Sigmoid colon (tissue), 4 donors: Measurements from ENCODE around the gene IGSF21.

Experiments
- EP300 ChIP-seq, 4 donors: sonication (generic); formaldehyde crosslinking; IDR thresholded peaks; one replicate each; pipeline ENCODE4 v1.6.1; 2017; ENCODE audit warnings: antibody characterized with exemption in 4 of 4
- POLR2A ChIP-seq, 2 donors: fragments of 450-650 bp; IDR thresholded peaks; one replicate each; pipeline ENCODE4 v1.6.1; 2016; ENCODE audit warnings: antibody characterized with exemption in 2 of 2, mild to moderate bottlenecking in 2 of 2, moderate library complexity in 2 of 2
- POLR2AphosphoS5 ChIP-seq, 4 donors: sonication (generic); formaldehyde crosslinking; IDR thresholded peaks; one replicate each; pipeline ENCODE4 v1.6.1; 2017; ENCODE audit warnings: antibody characterized with exemption in 4 of 4
- TF ChIP-seq, protein P1 (sequence below), 4 experiments: fragments of 450-650 bp in 3 of 4; fragments of 200-600 bp in 1 of 4; IDR thresholded peaks; one replicate each; pipeline ENCODE4 v1.5.1; 2016 to 2019; ENCODE audit warnings: antibody characterized with exemption in 4 of 4, mild to moderate bottlenecking in 3 of 4, moderate library complexity in 2 of 4

- TF ChIP-seq, protein P1, sequence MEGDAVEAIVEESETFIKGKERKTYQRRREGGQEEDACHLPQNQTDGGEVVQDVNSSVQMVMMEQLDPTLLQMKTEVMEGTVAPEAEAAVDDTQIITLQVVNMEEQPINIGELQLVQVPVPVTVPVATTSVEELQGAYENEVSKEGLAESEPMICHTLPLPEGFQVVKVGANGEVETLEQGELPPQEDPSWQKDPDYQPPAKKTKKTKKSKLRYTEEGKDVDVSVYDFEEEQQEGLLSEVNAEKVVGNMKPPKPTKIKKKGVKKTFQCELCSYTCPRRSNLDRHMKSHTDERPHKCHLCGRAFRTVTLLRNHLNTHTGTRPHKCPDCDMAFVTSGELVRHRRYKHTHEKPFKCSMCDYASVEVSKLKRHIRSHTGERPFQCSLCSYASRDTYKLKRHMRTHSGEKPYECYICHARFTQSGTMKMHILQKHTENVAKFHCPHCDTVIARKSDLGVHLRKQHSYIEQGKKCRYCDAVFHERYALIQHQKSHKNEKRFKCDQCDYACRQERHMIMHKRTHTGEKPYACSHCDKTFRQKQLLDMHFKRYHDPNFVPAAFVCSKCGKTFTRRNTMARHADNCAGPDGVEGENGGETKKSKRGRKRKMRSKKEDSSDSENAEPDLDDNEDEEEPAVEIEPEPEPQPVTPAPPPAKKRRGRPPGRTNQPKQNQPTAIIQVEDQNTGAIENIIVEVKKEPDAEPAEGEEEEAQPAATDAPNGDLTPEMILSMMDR (IDR thresholded peaks at IDR 0.05): no peak
- TF ChIP-seq EP300 (IDR thresholded peaks at IDR 0.05) (no peak), POLR2A (IDR thresholded peaks at IDR 0.05) (no peak), POLR2AphosphoS5 (IDR thresholded peaks at IDR 0.05) (no peak)
These were observed 44.0 kb downstream of the IGSF21 start for GRCh38 chr1:18151436-18152122.
